Heart left ventricle (tissue), 13 donors: ENCODE data around the gene FAM111A.

Experiments used
- POLR2A ChIP-seq, 2 donors: fragments of 450-650 bp; IDR thresholded peaks; one replicate each; pipeline ENCODE4 v1.6.1; 2017; ENCODE audit warnings: antibody characterized with exemption in 2 of 2, mild to moderate bottlenecking in 2 of 2, moderate library complexity in 2 of 2
- TF ChIP-seq, protein P1 (sequence below), 12 donors: fragments of 200-600 bp; sonication (generic) in 4 of 12; IDR thresholded peaks; one replicate each; pipeline versions ENCODE4 v1.5.0 to v1.8.0; 2018 to 2022; ENCODE audit warnings: antibody characterized with exemption in 12 of 12, mild to moderate bottlenecking in 5 of 12
- donor health status: ischemic (EF 13 %, LVEDD 7.1; RV severe dilation, severe dysfunction).
- donor health status: DM: no; HTN: yes; CAD: no.
- donor health status: DM: no; HTN: no; CAD: no.
- donor health status: ischemic (EF 25% LVEDD 6.9; RV normal size, moderate dysfunction).
- donor health status: ischemic (EF 25% LVEDD 5.7; RV mildly dilated, moderate dysfunction).
- donor health status: ischemic (EF 35%, LVEDD 5.7; RV mildly dilated, moderate dysfunction).
- donor health status: nonischemic (EF 11% LVEDD 7.7; RV severe dilation, severe dysfunction).
- donor health status: DM: yes; HTN: yes; CAD: no.
- donor health status: PGD.
- donor health status: ischemic (EF 29% LVEDD 5.4; RV normal size, mild dysfunction).
- donor health status: nonischemic (EF 23%, LVEDD 6.1; RV moderate dilation, normal function).

DNA sequence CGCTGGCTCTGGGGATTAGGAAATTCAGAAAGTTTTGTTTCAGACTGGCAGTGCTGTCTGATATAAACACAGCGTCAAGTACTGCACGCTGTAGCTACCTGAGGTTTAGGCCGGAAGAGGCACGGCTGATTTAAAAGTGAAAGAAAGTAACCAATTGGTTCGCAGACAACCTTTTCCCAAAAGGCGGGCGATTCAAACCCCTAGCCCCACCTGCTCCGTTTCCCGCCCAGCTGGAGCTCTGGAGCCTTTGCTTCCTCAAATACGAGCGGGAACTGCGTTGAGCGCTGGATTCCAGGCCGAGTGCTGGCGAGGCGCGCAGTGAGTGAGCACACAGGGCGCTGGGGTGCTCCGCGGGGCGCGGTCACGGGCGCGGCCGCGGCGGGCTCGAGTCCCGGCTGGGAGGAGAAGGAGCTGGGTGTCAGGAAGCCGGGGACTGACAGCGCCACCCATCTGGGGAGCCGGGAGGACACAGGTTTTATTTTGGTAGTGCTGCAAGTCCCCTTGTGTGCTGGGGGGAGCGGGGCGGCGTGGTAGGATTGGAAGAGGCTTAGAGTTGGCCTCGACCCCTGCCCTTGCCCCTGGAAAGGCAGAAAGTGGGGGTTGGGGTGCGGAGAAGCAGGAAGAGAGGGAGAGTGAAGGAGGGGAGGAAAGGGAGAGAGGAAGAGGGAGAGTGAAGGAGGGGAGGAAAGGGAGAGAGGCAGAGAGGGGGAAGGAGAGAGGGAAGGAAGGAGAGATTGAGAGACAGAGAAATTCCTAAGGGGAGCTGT is 2.1 kb downstream of the FAM111A start:
- TF ChIP-seq, protein P1, sequence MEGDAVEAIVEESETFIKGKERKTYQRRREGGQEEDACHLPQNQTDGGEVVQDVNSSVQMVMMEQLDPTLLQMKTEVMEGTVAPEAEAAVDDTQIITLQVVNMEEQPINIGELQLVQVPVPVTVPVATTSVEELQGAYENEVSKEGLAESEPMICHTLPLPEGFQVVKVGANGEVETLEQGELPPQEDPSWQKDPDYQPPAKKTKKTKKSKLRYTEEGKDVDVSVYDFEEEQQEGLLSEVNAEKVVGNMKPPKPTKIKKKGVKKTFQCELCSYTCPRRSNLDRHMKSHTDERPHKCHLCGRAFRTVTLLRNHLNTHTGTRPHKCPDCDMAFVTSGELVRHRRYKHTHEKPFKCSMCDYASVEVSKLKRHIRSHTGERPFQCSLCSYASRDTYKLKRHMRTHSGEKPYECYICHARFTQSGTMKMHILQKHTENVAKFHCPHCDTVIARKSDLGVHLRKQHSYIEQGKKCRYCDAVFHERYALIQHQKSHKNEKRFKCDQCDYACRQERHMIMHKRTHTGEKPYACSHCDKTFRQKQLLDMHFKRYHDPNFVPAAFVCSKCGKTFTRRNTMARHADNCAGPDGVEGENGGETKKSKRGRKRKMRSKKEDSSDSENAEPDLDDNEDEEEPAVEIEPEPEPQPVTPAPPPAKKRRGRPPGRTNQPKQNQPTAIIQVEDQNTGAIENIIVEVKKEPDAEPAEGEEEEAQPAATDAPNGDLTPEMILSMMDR (IDR thresholded peaks at IDR 0.05) = peak in 2 of 12 donors; percentile 14 to 19
- no peak for TF ChIP-seq POLR2A (IDR thresholded peaks at IDR 0.05)
